Effector CD8-positive, alpha-beta T cell (primary cell): ENCODE results near the gene SRGAP1.

Experiments
- DNase-seq: peaks from one replicate; lab custom pipeline; 2025; lab: John Stamatoyannopoulos, UW

SRGAP1 gene

GRCh38 chr12:63937378-63938316, 93.1 kb downstream of the SRGAP1 start:
- no peak for DNase-seq

- no peak for DNase-seq
Observed at GRCh38 chr12:63940310-63941005, 96.0 kb downstream of the SRGAP1 start.

- DNase-seq: no peak
Observed at GRCh38 chr12:63941166-63941800, 96.8 kb downstream of the SRGAP1 start.

- DNase-seq: no peak
Observed at GRCh38 chr12:63941879-63942278, 97.4 kb downstream of the SRGAP1 start.

GRCh38 chr12:63942464-63943241, 98.2 kb downstream of the SRGAP1 start:
- DNase-seq: no peak

GRCh38 chr12:63944034-63944579, 99.6 kb downstream of the SRGAP1 start:
- no peak for DNase-seq

GRCh38 chr12:63944586-63945228, 100.2 kb downstream of the SRGAP1 start:
- no peak for DNase-seq

- no peak for DNase-seq
Observed at GRCh38 chr12:63945777-63946176, 101.3 kb downstream of the SRGAP1 start.

- DNase-seq: no peak
Observed at GRCh38 chr12:63948211-63948610, 103.7 kb downstream of the SRGAP1 start.

- no peak for DNase-seq
Observed at GRCh38 chr12:63949902-63950301, 105.4 kb downstream of the SRGAP1 start.

GRCh38 chr12:63952995-63953394, 108.5 kb downstream of the SRGAP1 start:
- no peak for DNase-seq

- no peak for DNase-seq
Observed at GRCh38 chr12:63955831-63956666, 111.5 kb downstream of the SRGAP1 start.

GRCh38 chr12:63957496-63957895, 113.0 kb downstream of the SRGAP1 start:
- DNase-seq: no peak

- no peak for DNase-seq
Observed at GRCh38 chr12:63958876-63959580, 114.5 kb downstream of the SRGAP1 start.

GRCh38 chr12:63961048-63961447, 116.5 kb downstream of the SRGAP1 start:
- DNase-seq: no peak

- DNase-seq: no peak
Observed at GRCh38 chr12:63961543-63961942, 117.0 kb downstream of the SRGAP1 start.

GRCh38 chr12:63963868-63964267, 119.4 kb downstream of the SRGAP1 start:
- DNase-seq: no peak

GRCh38 chr12:63964301-63964700, 119.8 kb downstream of the SRGAP1 start:
- no peak for DNase-seq

- no peak for DNase-seq
Observed at GRCh38 chr12:63965936-63966605, 121.6 kb downstream of the SRGAP1 start.
